ENCODE measurements around the gene CALCOCO1.

DNA sequence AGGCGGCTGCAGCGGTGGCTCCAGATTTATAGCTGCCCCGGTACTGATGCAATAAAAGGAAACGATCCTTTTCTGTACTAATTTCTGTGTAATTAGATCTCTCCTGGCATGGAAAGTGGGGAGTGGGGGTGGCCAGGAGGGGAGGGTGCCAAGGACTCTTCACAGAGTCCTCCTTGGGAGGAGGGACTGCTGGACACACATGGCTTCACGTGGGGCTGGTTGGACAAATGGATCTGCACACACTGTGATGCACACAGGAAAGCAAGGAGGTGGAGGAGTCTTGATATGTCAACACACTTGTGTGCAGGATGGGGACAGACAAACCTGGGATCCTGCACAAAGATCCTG lies 27.6 kb downstream of the CALCOCO1 start:
- TF ChIP-seq CTCF (IDR thresholded peaks at IDR 0.05; ENCODE audit: insufficient read depth, low read length) (no peak), POLR2AphosphoS5 (IDR thresholded peaks at IDR 0.05; ENCODE audit: low read depth) (no peak)
